Erythroblast (primary cell): ENCODE measurements around the gene ABHD3.
"Not testable (repeated sequence)": the region's sequence is repeated elsewhere in the genome, so short reads cannot be mapped to it uniquely, and the experiment has no call there.

Source experiments
- DNase-seq, 2 experiments: peaks; one replicate each; lab custom pipeline; 2025; lab: John Stamatoyannopoulos, UW
- GATA1 ChIP-seq: IDR thresholded peaks from 2 replicates; pipeline ENCODE4 v1.6.1; 2011; ENCODE audit warnings: low read depth, mild to moderate bottlenecking, control low read depth, low read length, moderate library complexity
- POLR2A ChIP-seq: IDR thresholded peaks from 2 replicates; pipeline ENCODE4 v1.6.1; 2011; ENCODE audit warnings: mild to moderate bottlenecking, low read length

The ABHD3 gene

GRCh38 chr18:21638822-21639221, 65.8 kb downstream of the ABHD3 start:
- no peak for DNase-seq
- TF ChIP-seq POLR2A (no peak), GATA1 (no peak)

DNA sequence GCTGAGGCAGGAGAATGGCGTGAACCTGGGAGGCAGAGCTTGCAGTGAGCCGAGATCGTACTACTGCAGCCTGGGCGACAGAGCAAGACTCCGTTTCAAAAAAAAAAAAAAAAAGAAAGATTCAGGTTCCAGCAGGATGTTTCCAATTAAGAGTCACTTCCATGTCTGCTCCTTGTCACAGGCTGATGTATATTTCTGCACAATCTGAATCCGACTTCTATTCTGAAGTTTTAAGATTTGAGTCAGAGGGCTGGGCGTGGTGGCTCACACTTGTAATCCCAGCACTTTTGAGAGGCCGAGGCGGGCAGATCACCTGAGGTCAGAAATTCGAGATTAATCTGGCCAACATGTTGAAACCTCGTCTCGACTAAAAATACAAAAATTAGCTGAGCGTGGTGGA, 67.8 kb downstream of the ABHD3 start:
- no peak for DNase-seq
- no peak for TF ChIP-seq GATA1

- DNase-seq = no peak
- TF ChIP-seq POLR2A (no peak), GATA1 (no peak)
These were observed 69.9 kb downstream of the ABHD3 start for GRCh38 chr18:21634588-21635199.

DNA sequence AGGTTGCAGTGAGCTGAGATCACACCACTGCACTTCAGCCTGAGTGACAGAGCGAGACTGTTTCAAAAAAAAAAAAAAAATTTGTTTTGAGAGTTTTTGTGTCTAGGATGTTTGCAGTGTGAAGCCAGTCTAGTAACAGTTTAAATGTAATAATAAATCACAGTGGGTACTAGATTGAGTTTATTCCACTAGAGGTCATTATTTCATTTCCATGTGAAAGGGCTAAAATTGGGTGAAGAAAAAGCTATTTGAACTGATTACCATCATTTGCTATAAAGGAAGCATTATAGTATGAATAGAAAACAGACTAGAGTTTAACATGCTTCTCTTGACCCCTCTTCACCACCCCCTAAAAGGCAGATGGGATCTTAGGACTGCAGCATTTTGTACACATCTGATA, 72.2 kb downstream of the ABHD3 start:
- TF ChIP-seq POLR2A (no peak), GATA1 (no peak)
- no peak for DNase-seq

GRCh38 chr18:21629089-21629832, 75.3 kb downstream of the ABHD3 start:
- TF ChIP-seq POLR2A = no peak
- TF ChIP-seq GATA1 = no peak
- no peak for DNase-seq

DNA sequence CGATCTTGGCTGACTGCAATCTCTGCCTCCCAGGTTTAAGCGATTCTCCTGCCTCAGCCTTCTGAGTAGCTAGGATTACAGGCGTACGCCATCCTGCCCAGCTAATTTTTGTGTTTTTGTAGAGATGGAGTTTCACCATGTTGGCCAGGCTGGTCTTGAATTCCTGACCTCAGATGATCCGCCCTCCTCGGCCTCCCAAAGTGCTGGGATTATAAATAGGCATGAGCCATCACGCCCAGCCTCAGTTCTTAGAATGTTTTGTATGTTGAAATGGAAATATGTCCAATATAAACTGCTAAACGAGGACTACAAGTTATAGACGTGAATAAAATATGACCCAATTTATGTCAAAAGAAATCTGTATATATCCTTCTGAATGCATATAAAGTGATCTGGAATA, 82.9 kb downstream of the ABHD3 start:
- DNase-seq = not testable (repeated sequence)

DNA sequence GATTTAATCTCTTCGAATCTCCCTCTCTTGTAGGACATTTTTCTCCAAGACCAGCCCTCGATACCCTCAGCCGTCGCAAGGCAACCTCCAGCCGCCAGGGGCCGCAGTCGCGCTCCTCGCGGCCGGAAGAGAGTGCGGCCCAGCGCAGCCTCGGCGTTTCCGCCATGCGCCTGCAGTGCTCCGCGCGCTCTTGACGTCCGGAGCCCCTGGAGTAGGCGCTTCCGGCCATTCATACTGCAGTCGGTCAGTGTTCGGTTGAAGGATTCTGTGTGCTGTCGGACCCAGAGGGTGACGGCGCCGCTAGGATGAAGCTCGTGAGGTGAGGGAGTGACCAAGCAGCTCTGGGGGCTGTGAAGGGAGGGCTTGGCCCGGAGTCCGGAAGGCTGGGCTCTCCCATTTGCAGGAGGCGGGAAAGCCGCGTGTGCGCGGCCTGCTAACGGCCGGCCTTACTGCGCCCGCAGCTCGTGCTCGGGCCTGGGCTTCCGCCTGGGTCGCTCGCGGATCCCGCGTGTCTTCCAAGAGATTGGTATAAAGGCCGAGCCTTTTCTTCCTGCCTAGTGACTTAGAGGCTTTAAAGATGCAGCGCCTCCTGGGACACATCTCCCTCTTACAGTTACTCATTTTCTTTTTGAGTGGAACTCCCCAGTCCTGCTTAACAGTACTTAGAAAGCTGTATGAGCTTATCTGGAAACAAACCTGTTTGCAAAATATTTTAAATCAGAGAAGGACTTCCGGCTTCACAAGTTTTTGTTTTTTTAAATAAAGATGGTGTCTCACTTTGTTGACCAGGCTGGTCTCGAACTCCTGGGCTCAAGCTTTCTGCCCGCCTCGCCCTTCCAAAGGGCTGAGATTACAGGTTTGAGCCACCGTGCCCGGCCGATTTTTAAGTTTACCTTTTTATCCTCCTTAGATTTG, 92.2 kb downstream of the ABHD3 start, which contains the start of gene SNRPD1:
SNRPD1 (plus strand) TSS at position 190 of the 915 bp plus-strand sequence; CDS start at position 306, 116 bp downstream.
- peak; percentile 95 to 97 for DNase-seq
- TF ChIP-seq POLR2A = peak; percentile 94
- no peak for TF ChIP-seq GATA1

- DNase-seq = not testable (repeated sequence)
These were observed 93.0 kb downstream of the ABHD3 start for GRCh38 chr18:21611401-21612124.

GRCh38 chr18:21605213-21605612, 99.4 kb downstream of the ABHD3 start:
- DNase-seq = no peak
- TF ChIP-seq GATA1 (no peak), POLR2A (no peak)

- no peak for DNase-seq
- TF ChIP-seq GATA1 = no peak
- no peak for TF ChIP-seq POLR2A
These were observed 99.9 kb downstream of the ABHD3 start for GRCh38 chr18:21604671-21605070.

- no peak for DNase-seq
- TF ChIP-seq POLR2A (no peak), GATA1 (no peak)
These were observed 102.3 kb downstream of the ABHD3 start for GRCh38 chr18:21602299-21602587.
